Activated T-cell treated with anti-CD3 and anti-CD28 coated beads, Interleukin-2, amount 50 U/mL, for 24 hours (primary cell): ENCODE measurements around the gene NGFR.

Experiments
- DNase-seq: peaks from one replicate; pipeline ENCODE4 v3.0.0-alpha.2; 2020
- H3K27ac Mint-ChIP-seq: 2 replicates; pipeline ENCODE4 v1.8.0; 2020; ENCODE audit warnings: mild to moderate bottlenecking, mixed read lengths
- H3K27me3 Mint-ChIP-seq: 2 replicates; pipeline ENCODE4 v1.8.0; 2020; ENCODE audit warnings: mixed read lengths
- H3K36me3 Mint-ChIP-seq: 2 replicates; pipeline ENCODE4 v1.8.0; 2020; ENCODE audit warnings: low read depth, mixed read lengths
- H3K4me1 Mint-ChIP-seq: 2 replicates; pipeline ENCODE4 v1.8.0; 2020; ENCODE audit warnings: low read depth, mixed read lengths
- H3K4me3 Mint-ChIP-seq: 2 replicates; pipeline ENCODE4 v1.8.0; 2020; ENCODE audit warnings: mild to moderate bottlenecking, moderate library complexity, mixed read lengths
- H3K9me3 Mint-ChIP-seq: 2 replicates; pipeline ENCODE4 v1.8.0; 2020; ENCODE audit warnings: mixed read lengths

The NGFR gene

DNA sequence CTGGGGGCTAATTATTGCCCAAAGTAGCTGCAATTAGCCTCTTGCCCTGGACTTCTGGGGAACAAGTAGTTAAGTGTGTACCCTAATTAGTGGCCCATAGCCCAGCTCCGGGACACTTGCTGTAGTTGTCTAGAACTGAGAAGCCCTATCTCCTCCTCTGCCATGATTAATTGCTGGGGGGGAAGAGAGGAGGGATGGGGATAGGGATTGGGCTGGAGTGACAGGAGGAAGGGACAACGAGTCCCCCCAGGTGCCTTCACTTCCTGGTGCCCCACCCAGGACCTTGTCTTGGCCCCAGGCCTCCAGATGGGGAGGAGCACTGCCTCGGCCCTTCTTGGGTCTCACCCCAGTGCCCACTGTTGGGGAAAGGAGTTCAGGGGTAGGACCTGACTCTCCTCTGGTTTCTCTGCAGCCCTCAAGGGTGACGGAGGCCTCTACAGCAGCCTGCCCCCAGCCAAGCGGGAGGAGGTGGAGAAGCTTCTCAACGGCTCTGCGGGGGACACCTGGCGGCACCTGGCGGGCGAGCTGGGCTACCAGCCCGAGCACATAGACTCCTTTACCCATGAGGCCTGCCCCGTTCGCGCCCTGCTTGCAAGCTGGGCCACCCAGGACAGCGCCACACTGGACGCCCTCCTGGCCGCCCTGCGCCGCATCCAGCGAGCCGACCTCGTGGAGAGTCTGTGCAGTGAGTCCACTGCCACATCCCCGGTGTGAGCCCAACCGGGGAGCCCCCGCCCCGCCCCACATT, 17.4 kb downstream of the NGFR start:
- Mint-ChIP-seq H3K27me3 (peaks cover 23% of the 10 kb centered on the region), H3K4me1 (no peaks in the 10 kb centered on the region), H3K9me3 (no peaks in the 10 kb centered on the region), H3K4me3 (no peak overlapping the region), H3K36me3 (no peaks in the 10 kb centered on the region), H3K27ac (no peak overlapping the region)
- no peak for DNase-seq

DNA sequence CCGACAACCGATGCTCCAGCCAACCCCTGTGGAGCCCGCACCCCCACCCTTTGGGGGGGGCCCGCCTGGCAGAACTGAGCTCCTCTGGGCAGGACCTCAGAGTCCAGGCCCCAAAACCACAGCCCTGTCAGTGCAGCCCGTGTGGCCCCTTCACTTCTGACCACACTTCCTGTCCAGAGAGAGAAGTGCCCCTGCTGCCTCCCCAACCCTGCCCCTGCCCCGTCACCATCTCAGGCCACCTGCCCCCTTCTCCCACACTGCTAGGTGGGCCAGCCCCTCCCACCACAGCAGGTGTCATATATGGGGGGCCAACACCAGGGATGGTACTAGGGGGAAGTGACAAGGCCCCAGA, 17.9 kb downstream of the NGFR start:
- no peaks in the 10 kb centered on the region for H3K9me3 Mint-ChIP-seq

GRCh38 chr17:49513641-49514040, 18.5 kb downstream of the NGFR start:
- Mint-ChIP-seq H3K27ac (no peak overlapping the region), H3K4me1 (no peaks in the 10 kb centered on the region), H3K9me3 (no peaks in the 10 kb centered on the region), H3K4me3 (no peak overlapping the region), H3K36me3 (no peaks in the 10 kb centered on the region), H3K27me3 (peaks cover 13% of the 10 kb centered on the region)
- DNase-seq, result no peak

More for the DNA sequence above, 17.9 kb downstream of the NGFR start:
- H3K4me1 Mint-ChIP-seq, result no peaks in the 10 kb centered on the region
- peaks cover 18% of the 10 kb centered on the region for H3K27me3 Mint-ChIP-seq
- H3K36me3 Mint-ChIP-seq, result no peaks in the 10 kb centered on the region
- no peak overlapping the region for H3K4me3 Mint-ChIP-seq
- H3K27ac Mint-ChIP-seq, result no peak overlapping the region
- DNase-seq, result no peak

- peaks cover 7% of the 10 kb centered on the region for H3K27me3 Mint-ChIP-seq
- H3K4me3 Mint-ChIP-seq, result no peak overlapping the region
- H3K9me3 Mint-ChIP-seq, result no peaks in the 10 kb centered on the region
- H3K36me3 Mint-ChIP-seq, result no peaks in the 10 kb centered on the region
- H3K27ac Mint-ChIP-seq, result no peak overlapping the region
- H3K4me1 Mint-ChIP-seq, result no peaks in the 10 kb centered on the region
- no peak for DNase-seq
Observed at GRCh38 chr17:49514071-49514721, 19.1 kb downstream of the NGFR start.

- Mint-ChIP-seq H3K4me1 (no peaks in the 10 kb centered on the region), H3K9me3 (no peaks in the 10 kb centered on the region), H3K4me3 (no peak overlapping the region), H3K27me3 (peaks cover 2% of the 10 kb centered on the region), H3K27ac (no peak overlapping the region), H3K36me3 (no peaks in the 10 kb centered on the region)
- DNase-seq, result no peak
Observed at GRCh38 chr17:49515196-49515770, 20.2 kb downstream of the NGFR start.

DNA sequence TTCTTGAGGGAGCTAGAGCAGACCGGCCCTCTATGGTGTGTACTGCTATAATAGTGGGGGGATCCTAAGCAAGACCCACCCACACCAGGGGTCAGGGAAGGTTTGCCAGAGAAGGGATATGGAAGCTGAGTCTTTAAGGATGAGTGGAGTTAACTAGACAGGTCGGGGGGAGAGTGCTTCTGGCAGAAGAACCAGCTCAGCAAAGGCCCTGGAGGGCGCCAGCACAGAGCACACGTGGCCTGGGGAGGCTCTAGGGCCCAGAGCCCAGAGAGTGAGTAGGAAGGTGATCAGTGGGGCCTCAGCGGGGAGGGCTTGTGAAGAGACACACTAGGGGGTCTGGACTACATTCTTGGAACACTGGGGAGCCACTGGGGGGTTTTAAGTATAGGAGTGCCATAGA, 21.1 kb downstream of the NGFR start:
- no peak overlapping the region for H3K27ac Mint-ChIP-seq
- H3K4me3 Mint-ChIP-seq, result no peak overlapping the region
- peaks cover 5% of the 10 kb centered on the region for H3K27me3 Mint-ChIP-seq
- DNase-seq, result no peak
- no peaks in the 10 kb centered on the region for H3K9me3 Mint-ChIP-seq
- H3K36me3 Mint-ChIP-seq, result no peaks in the 10 kb centered on the region
- H3K4me1 Mint-ChIP-seq, result no peaks in the 10 kb centered on the region

DNA sequence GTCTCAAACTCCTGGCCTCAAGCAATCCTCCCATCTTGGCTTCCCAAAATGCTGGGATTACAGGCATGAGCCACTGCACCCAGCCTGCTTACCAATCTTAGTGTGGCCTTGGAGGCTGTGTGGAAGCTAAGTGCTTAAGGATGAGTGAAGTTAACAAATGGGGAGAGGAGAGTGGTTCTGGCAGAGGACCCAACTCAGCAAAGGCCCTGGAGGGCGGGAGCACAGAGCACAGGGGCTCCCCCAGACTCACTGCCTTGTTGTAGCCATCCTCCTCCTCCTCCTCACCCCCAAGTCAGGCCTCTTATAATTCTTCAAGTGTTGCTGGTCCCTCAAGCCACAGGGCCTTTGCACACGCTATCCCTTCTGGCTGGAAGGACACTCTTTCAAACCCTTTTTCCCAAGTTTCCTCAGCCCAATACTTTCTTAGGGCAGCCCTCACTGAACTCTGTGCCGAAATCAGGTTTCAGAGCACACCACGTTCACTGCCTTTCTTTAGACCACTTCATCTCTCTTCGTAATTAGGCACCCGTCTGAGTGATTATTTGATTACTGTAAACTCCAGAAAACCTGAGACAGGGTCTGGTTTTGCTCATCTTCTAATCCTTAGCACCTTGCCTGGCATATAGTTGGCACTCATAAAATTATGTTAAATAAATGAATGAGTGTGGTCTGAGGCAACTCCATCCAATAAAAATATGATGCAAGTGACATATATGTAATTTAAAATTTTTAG, 23.4 kb downstream of the NGFR start:
- H3K27me3 Mint-ChIP-seq, result peaks cover 5% of the 10 kb centered on the region
- no peaks in the 10 kb centered on the region for H3K9me3 Mint-ChIP-seq

DNA sequence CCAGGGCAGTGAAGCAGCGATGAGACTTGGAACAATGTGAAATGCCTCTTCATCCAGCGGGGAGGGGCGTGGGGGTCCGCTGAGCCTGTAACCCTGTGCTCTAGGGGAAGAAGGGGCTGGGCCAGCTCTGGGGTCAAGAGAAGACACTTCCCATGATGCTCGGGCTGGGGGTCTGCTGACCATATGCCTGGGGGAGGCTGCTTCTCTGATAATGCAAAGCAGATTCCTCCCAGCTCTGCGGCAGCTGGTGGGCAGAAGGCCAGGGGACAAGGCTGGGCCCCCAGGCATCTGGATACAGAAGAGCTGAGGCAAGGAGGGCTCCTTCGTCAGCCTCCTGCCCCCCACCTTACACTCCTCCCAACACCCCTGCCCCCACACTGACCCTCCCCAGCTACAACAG, 24.7 kb downstream of the NGFR start:
- H3K4me1 Mint-ChIP-seq, result peaks cover 9% of the 10 kb centered on the region
- no peaks in the 10 kb centered on the region for H3K9me3 Mint-ChIP-seq
- no peak overlapping the region for H3K4me3 Mint-ChIP-seq
- peaks cover 5% of the 10 kb centered on the region for H3K27me3 Mint-ChIP-seq
- H3K27ac Mint-ChIP-seq, result no peak overlapping the region
- H3K36me3 Mint-ChIP-seq, result no peaks in the 10 kb centered on the region
- no peak for DNase-seq

More for the DNA sequence above, 23.4 kb downstream of the NGFR start:
- no peaks in the 10 kb centered on the region for H3K36me3 Mint-ChIP-seq
- H3K27ac Mint-ChIP-seq, result no peak overlapping the region
- no peak for DNase-seq
- H3K4me1 Mint-ChIP-seq, result peaks cover 4% of the 10 kb centered on the region
- no peak overlapping the region for H3K4me3 Mint-ChIP-seq

GRCh38 chr17:49520386-49521087, 25.4 kb downstream of the NGFR start:
- no peak for DNase-seq
- Mint-ChIP-seq H3K9me3 (no peaks in the 10 kb centered on the region), H3K36me3 (no peaks in the 10 kb centered on the region), H3K4me3 (no peak overlapping the region), H3K4me1 (peaks cover 9% of the 10 kb centered on the region), H3K27me3 (peaks cover 5% of the 10 kb centered on the region), H3K27ac (no peak overlapping the region)

DNA sequence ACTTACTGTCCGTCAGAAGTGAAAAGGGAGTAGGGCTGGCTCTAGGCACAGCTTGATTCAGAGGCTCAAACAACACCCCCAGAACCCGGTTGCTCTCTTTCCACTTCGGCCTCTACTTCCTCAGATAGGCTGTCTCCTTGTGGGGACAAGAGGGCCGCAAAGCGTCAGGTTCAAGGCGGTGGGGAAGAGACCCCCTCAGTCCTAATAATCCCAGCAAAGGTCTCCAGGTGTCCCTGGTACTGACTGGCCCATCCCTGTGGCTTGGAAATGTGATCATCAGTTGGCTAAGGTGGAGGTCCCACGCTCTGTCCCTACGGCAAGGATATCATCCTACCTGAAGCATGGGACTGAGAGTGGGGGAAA, 26.0 kb downstream of the NGFR start:
- Mint-ChIP-seq H3K27ac (no peak overlapping the region), H3K36me3 (no peaks in the 10 kb centered on the region), H3K27me3 (peaks cover 5% of the 10 kb centered on the region), H3K4me1 (peaks cover 9% of the 10 kb centered on the region), H3K9me3 (no peaks in the 10 kb centered on the region), H3K4me3 (no peak overlapping the region)
- no peak for DNase-seq

- no peak overlapping the region for H3K4me3 Mint-ChIP-seq
- no peak overlapping the region for H3K27ac Mint-ChIP-seq
- H3K36me3 Mint-ChIP-seq, result no peaks in the 10 kb centered on the region
- H3K4me1 Mint-ChIP-seq, result peaks cover 9% of the 10 kb centered on the region
- peaks cover 5% of the 10 kb centered on the region for H3K27me3 Mint-ChIP-seq
- DNase-seq, result no peak
- H3K9me3 Mint-ChIP-seq, result no peaks in the 10 kb centered on the region
Observed at GRCh38 chr17:49521471-49522356, 26.6 kb downstream of the NGFR start.

- no peak overlapping the region for H3K4me3 Mint-ChIP-seq
- no peaks in the 10 kb centered on the region for H3K36me3 Mint-ChIP-seq
Observed at GRCh38 chr17:49522357-49522890, 27.3 kb downstream of the NGFR start.

GRCh38 chr17:49523196-49523595, 28.1 kb downstream of the NGFR start:
- H3K27ac Mint-ChIP-seq, result no peak overlapping the region
- DNase-seq, result no peak
- H3K9me3 Mint-ChIP-seq, result no peaks in the 10 kb centered on the region
- H3K36me3 Mint-ChIP-seq, result no peaks in the 10 kb centered on the region
- peaks cover 5% of the 10 kb centered on the region for H3K27me3 Mint-ChIP-seq
- no peak overlapping the region for H3K4me3 Mint-ChIP-seq
- H3K4me1 Mint-ChIP-seq, result peaks cover 9% of the 10 kb centered on the region

More at GRCh38 chr17:49522357-49522890, 27.3 kb downstream of the NGFR start:
- no peak for DNase-seq
- Mint-ChIP-seq H3K4me1 (peaks cover 9% of the 10 kb centered on the region), H3K27ac (peak overlapping the region; percentile 32), H3K27me3 (peaks cover 5% of the 10 kb centered on the region), H3K9me3 (no peaks in the 10 kb centered on the region)
